ENCODE measurements around the gene ACTR1B. TPM values are rescaled to one million over a fixed set of nuclear protein-coding genes. Genes with fewer than 3 reads are reported as not detected.

The ACTR1B gene
- total and polyA plus RNA-seq, 8 donors = 47.5 to 92.1 (median 56.7) TPM

DNA sequence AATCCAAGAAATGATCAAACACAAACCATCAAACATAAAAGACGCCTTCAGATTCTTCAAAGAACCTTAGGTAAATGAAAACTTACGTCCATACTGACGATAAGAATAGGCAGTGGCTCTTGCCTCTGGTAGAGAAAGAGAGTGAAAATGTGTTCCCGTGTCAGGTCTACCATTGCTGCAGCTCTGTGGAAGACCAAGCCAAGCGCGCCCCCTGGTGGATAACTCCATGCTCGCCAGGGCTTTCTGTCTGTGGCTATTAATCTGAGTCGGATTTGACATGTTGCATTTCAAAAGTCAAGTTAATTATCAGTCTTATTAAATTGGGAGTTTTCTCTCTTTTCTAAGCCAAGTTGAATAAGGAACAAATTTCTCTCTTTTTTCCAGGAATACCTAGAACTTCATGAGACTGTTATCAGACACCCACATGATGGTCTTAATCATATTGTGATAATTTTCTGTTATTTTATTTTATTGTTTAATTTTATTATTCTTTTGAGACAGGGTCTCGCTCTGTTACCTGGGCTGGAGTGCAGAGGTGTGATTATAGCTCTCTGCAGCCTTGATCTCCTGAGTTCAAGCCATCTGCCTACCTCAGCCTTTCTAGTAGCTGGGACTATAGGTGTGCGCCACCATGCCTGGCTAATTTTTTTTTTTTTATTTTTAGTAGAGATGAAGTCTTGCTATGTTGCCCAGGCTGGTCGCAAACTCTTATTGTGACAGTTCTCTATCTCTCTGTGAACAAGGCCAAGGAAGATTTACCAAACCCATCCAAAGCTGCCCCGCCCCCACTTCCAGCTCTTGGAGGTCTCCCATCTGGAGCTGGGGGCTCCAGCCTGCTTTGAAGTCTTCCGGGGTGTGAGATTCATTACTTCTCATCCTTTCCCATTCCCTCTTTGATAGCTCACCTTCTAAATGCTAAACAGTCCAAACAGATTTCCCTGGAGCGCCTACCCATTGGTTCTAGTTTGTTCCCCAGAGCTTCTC, 33.7 kb upstream of the ACTR1B start:
- Histone ChIP-seq H3K27ac (peak overlapping the region in 1 of 5 donors; percentile 7), H3K4me3 (no peak overlapping the region), H3K9me3 (no peaks in the 10 kb centered on the region), H3K27me3 (no peaks in the 10 kb centered on the region), H3K4me1 (peaks cover 0 to 5% (median 2%) of the 10 kb centered on the region in 4 donors), H3K36me3 (no peaks in the 10 kb centered on the region)
- intact Hi-C loops (cut with DNase I; ENCODE audit: low total_unique reads) = loop anchor here (10.0 kb wide), 1 partner anchor 103 kb away; no protein-coding TSS in a partner anchor
- DNase-seq = peak; percentile 94 to 95
- TF ChIP-seq, protein P1, sequence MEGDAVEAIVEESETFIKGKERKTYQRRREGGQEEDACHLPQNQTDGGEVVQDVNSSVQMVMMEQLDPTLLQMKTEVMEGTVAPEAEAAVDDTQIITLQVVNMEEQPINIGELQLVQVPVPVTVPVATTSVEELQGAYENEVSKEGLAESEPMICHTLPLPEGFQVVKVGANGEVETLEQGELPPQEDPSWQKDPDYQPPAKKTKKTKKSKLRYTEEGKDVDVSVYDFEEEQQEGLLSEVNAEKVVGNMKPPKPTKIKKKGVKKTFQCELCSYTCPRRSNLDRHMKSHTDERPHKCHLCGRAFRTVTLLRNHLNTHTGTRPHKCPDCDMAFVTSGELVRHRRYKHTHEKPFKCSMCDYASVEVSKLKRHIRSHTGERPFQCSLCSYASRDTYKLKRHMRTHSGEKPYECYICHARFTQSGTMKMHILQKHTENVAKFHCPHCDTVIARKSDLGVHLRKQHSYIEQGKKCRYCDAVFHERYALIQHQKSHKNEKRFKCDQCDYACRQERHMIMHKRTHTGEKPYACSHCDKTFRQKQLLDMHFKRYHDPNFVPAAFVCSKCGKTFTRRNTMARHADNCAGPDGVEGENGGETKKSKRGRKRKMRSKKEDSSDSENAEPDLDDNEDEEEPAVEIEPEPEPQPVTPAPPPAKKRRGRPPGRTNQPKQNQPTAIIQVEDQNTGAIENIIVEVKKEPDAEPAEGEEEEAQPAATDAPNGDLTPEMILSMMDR (IDR thresholded peaks at IDR 0.05) = peak in 6 of 7 experiments; percentile 88 to 98 (median 94)
- TF ChIP-seq POLR2AphosphoS5 (IDR thresholded peaks at IDR 0.05) (peak in 2 of 3 donors; percentile 20 to 54), EP300 (IDR thresholded peaks at IDR 0.05) (no peak), POLR2A (IDR thresholded peaks at IDR 0.05) (no peak)
- WGBS, 5 donors = 25 to 30% (median 27%) methylated on average over 14 of the region's 14 CpGs

DNA sequence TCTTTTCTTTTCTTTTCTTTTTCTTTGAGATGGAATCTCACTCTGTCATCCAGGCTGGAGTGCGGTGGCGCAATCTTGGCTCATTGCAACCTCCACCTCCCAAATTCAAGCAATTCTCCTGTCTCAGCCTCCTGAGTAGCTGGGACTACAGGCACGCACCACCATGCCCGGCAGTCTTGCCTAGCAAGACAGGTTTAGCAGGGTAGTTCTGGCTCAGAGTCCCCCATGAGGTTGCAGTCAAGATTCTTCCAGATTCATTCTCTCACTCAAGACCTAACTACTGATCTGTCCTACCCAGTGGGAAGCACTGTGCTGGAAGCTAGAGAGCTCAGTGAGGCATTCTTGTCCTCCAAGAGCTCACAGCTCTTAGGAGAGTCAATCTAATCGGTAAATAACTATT, 31.9 kb upstream of the ACTR1B start:
- H3K27me3 ChIP-seq = no peaks in the 10 kb centered on the region
- no peak overlapping the region for H3K27ac ChIP-seq
- 84 to 92% (median 87%) methylated on average over 5 of the region's 5 CpGs for WGBS, 5 donors
- peaks cover 0 to 5% (median 2%) of the 10 kb centered on the region in 4 donors for H3K4me1 ChIP-seq
- DNase-seq = no peak
- no peaks in the 10 kb centered on the region for H3K9me3 ChIP-seq
- intact Hi-C loops (cut with DNase I; ENCODE audit: low total_unique reads) = loop anchor here (10.0 kb wide), 1 partner anchor 101 kb away; no protein-coding TSS in a partner anchor
- TF ChIP-seq EP300 (IDR thresholded peaks at IDR 0.05) = no peak
- TF ChIP-seq POLR2AphosphoS5 (IDR thresholded peaks at IDR 0.05) = no peak
- TF ChIP-seq POLR2A (IDR thresholded peaks at IDR 0.05) = no peak
- TF ChIP-seq, protein P1 (IDR thresholded peaks at IDR 0.05) = no peak
- H3K36me3 ChIP-seq = no peaks in the 10 kb centered on the region
- no peak overlapping the region for H3K4me3 ChIP-seq

DNA sequence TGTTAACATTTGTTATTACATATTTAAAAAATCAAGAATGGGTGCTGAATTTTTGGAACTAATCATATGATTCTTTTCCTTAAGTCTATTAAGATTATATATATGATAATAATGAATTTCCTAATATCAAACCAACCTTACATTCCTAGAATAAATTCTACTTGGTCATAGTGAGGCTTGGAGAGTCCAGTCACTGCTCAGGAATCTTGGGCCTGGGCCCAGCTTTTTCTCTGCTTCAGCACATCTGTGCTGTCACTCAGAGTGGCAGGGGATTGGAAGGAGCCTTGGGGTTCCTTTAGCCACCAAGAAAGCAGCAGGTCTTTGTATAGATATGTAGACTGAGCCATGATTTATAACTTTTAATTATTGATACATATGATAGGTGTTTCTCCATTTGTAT, 29.6 kb upstream of the ACTR1B start:
- Histone ChIP-seq H3K4me1 (peaks cover 0 to 5% (median 2%) of the 10 kb centered on the region in 4 donors), H3K4me3 (no peak overlapping the region), H3K27me3 (no peaks in the 10 kb centered on the region), H3K27ac (no peak overlapping the region), H3K9me3 (no peaks in the 10 kb centered on the region), H3K36me3 (no peaks in the 10 kb centered on the region)
- intact Hi-C loops (cut with DNase I; ENCODE audit: low total_unique reads) = loop anchor here (10.0 kb wide), 1 partner anchor 99 kb away; no protein-coding TSS in a partner anchor
- no peak for DNase-seq
- TF ChIP-seq EP300 (IDR thresholded peaks at IDR 0.05) = no peak
- TF ChIP-seq POLR2A (IDR thresholded peaks at IDR 0.05) = no peak
- TF ChIP-seq, protein P1 (IDR thresholded peaks at IDR 0.05) = no peak
- no peak for TF ChIP-seq POLR2AphosphoS5 (IDR thresholded peaks at IDR 0.05)

DNA sequence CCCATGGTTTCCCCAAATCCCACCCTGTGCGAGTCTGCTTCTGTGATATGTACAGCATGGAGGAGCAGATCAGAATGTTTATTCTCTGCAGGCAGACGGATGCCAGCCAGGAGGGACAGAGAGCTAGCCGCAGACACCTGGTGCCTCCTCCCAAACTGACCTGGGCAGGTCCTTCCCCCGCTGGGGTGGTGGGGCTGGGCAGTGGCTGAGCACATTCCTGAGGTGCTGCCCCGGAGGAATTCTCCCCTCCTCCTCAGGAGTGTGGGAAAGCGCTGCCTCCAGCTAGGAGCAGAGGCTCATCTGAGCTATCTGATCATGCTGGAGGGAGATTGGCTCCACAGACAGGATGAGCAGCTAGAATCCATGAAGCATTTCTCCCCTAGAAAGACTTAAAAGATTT, 27.3 kb upstream of the ACTR1B start:
- intact Hi-C loops (cut with DNase I; ENCODE audit: low total_unique reads) = loop anchor here (10.0 kb wide), 1 partner anchor 96 kb away; no protein-coding TSS in a partner anchor
- no peak overlapping the region for H3K4me3 ChIP-seq
- WGBS, 5 donors = 55 to 63% (median 63%) methylated on average over 5 to 6 of the region's 6 CpGs
- no peaks in the 10 kb centered on the region for H3K27me3 ChIP-seq
- no peak overlapping the region for H3K27ac ChIP-seq
- DNase-seq = no peak
- no peaks in the 10 kb centered on the region for H3K9me3 ChIP-seq
- no peaks in the 10 kb centered on the region for H3K36me3 ChIP-seq
- no peak for TF ChIP-seq POLR2AphosphoS5 (IDR thresholded peaks at IDR 0.05)
- TF ChIP-seq EP300 (IDR thresholded peaks at IDR 0.05) = no peak
- TF ChIP-seq POLR2A (IDR thresholded peaks at IDR 0.05) = no peak
- TF ChIP-seq, protein P1 (IDR thresholded peaks at IDR 0.05) = no peak
- no peaks in the 10 kb centered on the region for H3K4me1 ChIP-seq
